Measurements from ENCODE around the gene CORO6.

Gene CORO6

DNA sequence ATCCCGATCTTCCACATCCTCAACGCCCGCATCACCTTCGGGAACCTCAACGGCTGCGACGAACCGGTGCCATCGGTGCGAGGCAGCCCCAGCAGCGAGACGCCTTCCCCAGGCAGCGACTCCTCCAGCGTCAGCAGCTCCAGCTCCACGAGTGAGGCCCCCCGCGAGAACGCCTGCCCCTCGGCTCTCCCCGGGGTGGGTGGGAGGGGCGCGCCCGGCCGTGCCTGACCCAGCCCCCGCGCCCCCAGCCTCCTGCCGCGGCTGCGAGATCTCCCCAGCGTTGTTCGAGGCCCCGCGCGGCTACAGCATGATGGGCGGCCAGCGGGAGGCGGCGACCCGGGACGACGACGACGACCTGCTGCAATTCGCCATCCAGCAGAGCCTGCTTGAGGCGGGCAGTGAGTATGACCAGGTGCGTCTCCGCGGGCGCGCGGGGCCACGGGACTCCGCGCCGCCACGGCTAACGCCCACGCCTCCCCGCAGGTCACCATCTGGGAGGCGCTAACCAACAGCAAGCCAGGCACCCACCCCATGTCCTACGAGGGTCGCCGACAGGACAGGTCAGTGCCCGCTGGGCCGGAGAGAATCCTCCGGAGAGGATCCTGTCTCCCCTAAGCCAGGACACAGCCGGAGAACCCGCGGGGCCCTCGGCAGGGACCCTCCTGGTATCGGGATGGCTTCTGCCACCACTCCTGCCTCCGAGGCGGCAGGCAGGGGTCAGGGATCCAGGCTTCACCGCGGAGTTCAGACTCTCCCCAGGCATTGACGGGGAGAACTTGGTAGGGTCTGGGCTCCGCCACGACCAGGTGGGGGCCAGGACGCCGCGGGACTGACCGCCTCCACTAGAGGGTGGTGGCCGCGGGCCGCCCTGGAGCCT lies 10.1 kb downstream of the CORO6 start:
- DNase-seq: no peak

DNA sequence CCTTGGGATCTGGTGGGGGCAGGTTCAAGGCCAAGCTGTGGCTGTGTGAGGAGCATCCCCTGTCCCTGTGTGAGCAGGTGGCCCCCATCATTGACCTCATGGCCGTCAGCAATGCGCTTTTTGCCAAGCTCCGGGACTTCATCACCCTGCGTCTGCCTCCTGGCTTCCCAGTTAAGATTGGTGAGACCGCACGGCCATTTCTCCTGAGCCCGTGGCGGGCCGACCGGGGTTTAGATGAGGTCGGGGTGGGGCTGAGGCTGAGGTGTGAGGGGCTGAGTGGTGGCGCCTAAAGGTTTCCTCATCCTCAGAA lies 10.7 kb downstream of the CORO6 start:
- DNase-seq: no peak

GRCh38 chr17:29611351-29612093 lies 11.2 kb downstream of the CORO6 start:
- DNase-seq: no peak

GRCh38 chr17:29610395-29610794 lies 12.3 kb downstream of the CORO6 start:
- DNase-seq: no peak

GRCh38 chr17:29608986-29609385 lies 13.7 kb downstream of the CORO6 start:
- no peak for DNase-seq

- no peak for DNase-seq
Observed at GRCh38 chr17:29607557-29608195, 15.0 kb downstream of the CORO6 start.

DNA sequence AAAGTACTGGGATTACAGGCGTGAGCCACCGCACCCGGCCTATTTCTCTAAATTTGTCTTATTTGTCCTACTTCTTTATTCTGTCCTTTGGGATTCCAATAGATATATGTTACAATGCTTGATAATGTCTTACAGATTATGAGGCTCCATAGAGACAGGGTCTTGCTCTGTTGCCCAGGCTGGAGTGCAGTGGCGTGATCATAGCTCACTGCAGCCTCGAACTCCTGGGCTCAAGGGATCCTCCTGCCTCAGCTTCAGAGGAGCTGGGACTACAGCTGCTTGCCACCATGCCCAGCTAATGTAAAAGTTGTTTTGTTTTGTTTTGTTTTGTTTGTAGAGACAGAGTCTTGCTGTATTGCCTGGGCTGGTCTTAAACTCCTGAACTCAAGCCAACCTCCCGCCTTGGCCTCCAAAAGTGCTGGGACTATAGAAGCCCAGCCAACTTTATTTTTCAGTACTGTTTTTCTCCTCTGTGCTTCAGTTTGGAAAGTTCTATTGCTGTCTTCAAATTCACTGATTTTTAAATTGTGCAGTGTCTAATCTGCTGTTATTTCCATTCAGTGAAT lies 19.5 kb downstream of the CORO6 start:
- no peak for DNase-seq

DNA sequence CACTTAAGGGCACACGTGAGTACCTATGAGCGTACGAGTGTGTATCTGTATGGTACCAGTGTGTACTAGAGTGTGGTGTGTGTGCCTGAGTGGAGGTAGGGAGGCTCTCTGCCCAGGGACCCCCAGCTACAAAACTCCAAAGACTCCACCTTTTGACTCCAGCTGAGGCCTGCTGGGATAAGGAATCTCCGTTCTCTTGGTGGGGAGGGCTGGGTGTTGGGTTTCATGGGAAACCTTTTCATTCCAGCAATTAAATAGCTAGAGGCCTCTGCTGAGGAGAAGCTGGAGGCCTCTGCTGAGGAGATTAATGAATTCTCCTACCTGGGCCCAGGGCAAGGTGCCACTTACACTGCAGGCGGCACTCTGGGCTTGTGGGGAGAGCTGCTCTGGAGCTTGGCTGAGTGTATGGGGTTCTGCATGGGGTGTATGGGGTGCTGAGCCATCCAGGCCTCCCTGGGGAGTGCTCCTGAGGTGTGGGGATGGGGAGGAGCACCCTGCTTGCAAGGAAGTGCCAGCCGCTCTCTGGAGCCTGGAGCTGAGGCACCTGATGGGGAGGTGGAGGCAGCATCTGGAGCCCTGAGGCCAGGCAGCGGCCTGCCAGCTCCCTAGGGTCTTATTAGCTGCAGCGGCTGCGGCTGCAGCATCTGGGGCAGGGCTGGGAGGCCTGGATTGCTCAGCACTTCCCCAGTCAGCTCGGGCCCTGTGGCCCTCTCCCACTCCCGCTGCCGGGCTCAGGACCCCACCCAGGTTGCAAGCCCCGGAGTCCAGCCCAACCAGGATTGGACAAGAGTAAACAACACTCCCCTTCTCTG lies 25.1 kb downstream of the CORO6 start:
- DNase-seq: no peak

DNA sequence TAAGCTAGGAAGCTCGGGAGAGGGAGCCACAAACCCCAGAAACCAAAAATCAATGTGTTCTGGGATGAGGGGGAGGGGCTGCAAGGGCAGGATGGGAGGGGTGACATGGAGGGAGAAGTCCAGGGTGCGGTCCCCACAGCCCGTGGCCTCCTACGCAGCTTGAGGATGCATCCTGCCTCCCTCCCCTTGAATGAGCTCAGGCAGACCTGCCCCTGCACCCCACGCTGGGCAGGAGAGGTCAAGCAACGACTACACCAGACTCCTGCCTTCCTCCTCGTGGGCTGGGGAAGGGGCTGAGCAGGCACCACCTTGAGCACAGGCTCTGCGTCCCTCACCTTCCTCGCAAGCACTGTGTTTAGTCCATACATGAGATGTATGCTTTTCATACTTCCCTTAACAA lies 25.9 kb downstream of the CORO6 start:
- no peak for DNase-seq

- no peak for DNase-seq
Observed at GRCh38 chr17:29595943-29596774, 26.6 kb downstream of the CORO6 start.

GRCh38 chr17:29595107-29595942 lies 27.4 kb downstream of the CORO6 start:
- no peak for DNase-seq

- DNase-seq: no peak
Observed at GRCh38 chr17:29594519-29595090, 28.1 kb downstream of the CORO6 start.

- peak; percentile 60 for DNase-seq
Observed at GRCh38 chr17:29593591-29594518, 28.9 kb downstream of the CORO6 start.

DNA sequence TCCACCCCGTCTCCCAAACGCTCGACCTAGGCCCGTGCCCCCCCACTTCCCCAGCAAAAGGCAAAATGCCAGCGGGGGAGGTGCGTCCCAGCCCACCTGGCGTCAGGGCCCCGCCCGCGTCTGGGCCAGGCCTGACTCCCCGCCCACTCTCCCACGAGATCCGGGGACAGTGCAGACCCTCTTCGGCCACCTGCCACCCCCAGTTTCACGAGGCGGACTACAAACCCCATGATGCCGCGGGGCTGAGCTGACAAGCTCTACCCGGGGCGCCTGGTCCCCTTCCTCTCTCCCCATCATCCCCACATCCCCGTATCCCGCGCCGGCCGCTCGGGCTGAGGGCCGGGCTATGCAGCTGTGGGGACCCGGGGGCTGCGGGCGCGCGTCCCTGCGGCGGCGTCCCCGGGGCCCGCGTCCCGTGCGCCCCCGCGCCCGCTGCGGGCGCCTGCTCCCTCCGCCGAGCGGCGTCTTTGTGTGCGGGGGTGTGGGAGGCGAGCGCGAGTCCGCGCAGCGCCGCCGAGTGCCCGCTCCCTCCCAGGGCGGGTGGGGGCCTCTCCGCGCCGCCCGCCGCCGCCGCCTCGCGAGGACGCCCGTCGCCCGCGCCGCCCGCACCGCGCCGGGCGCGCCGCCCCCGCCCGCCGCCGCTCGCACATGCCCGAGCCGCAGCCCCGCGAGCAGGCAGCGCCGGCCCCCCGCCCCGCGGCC lies 29.7 kb downstream of the CORO6 start, which contains the start of gene ANKRD13B:
TSS of gene ANKRD13B (plus strand) at position 283 of the 702 bp plus-strand sequence. CDS start 490 bp downstream, outside the sequence.
- DNase-seq: peak; percentile 52

GRCh38 chr17:29591737-29592608 lies 30.7 kb downstream of the CORO6 start:
- DNase-seq: peak; percentile 86

DNA sequence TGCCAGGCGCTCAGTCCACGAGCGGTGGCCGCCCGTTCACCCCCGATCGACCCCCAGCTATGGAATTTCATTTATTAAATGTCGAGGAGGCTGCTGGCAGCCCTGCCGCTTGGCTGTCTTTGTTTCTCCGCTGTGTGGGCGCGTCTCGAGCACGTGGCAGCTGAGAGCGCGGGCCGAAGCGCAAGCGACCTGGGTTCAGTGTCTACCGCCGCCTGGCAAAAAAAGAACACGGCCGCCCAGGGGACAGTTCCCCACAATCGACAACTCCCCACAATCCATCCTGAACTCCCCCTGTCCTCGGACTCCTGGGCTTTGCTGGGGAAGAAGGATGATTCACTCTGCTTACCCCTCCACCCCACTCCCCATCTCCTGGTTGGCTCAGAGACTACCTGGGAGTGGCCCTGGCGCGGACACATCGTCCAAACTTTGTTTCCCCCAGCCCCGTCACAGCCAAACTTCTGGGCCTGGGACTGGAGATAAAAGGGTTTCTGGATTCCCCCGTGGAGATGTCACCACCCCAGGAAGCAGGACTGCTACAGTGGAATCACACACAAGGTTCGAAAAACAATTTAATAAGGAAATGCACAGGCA lies 31.5 kb downstream of the CORO6 start:
- DNase-seq: peak; percentile 62

Measured in RPMI8226 (cell line).